IMR-90 (cell line): ENCODE results near the gene HHLA2. TPM values are rescaled to one million over a fixed set of nuclear protein-coding genes. Genes with fewer than 3 reads are reported as not detected.

Experiments
- ATAC-seq: fragments of 200-7000 bp; cut with Tn5 transposase; 2 replicates; pipeline ENCODE4 v1.9.1; 2020; ENCODE audit warnings: low read depth, mild to moderate bottlenecking, moderate library complexity
- BruUV-seq: library from RNA; stranded (reverse); fragments of 400-500 nt; replicated peaks from 2 replicates; lab custom pipeline; 2021; lab: Mats Ljungman, UMichigan
- CTCF ChIA-PET: fragments of 300-600 bp; formaldehyde crosslinking; extraction: SDS; loops from one replicate; lab custom pipeline; 2021; ENCODE audit warnings: antibody characterized with exemption; lab: Yijun Ruan, JAX
- POLR2A ChIA-PET: fragments of 300-600 bp; sonication (Branson Sonifier 250); formaldehyde crosslinking; loops from one replicate; lab custom pipeline; 2022; ENCODE audit warnings: antibody characterized with exemption; ENCODE audit not compliant: unreplicated experiment; lab: Charles Lee
- DNase-seq: peaks from one replicate; pipeline ENCODE4 v3.0.0; 2013
- H2AFZ ChIP-seq: replicated peaks from 2 replicates; pipeline ENCODE3; 2013; ENCODE audit warnings: low read length, mild to moderate bottlenecking; ENCODE audit not compliant: poor library complexity
- H2AK5ac ChIP-seq: 2 replicates; pipeline ENCODE4 v1.6.1; 2013; ENCODE audit warnings: low read depth, low read length, inconsistent platforms
- H2AK9ac ChIP-seq: replicated peaks from 2 replicates; pipeline ENCODE3; 2013; ENCODE audit warnings: mild to moderate bottlenecking, low read depth, low read length, moderate library complexity; ENCODE audit not compliant: poor library complexity
- H2BK120ac ChIP-seq: 2 replicates; pipeline ENCODE4 v1.6.1; 2013; ENCODE audit warnings: low read depth, low read length, inconsistent platforms
- H2BK15ac ChIP-seq: 3 replicates; pipeline ENCODE4 v1.6.1; 2013; ENCODE audit warnings: low read depth, low read length, inconsistent platforms
- H2BK20ac ChIP-seq: 2 replicates; pipeline ENCODE4 v1.6.1; 2013; ENCODE audit warnings: low read depth, mild to moderate bottlenecking, inconsistent platforms, low read length, moderate library complexity
- H2BK5ac ChIP-seq: 2 replicates; pipeline ENCODE4 v1.6.1; 2013; ENCODE audit warnings: mild to moderate bottlenecking, low read depth, low read length, inconsistent platforms; ENCODE audit not compliant: poor library complexity, severe bottlenecking
- H3K14ac ChIP-seq: replicated peaks from 2 replicates; pipeline ENCODE4 v1.6.1; 2013; ENCODE audit warnings: low read depth, low read length, inconsistent platforms
- H3K18ac ChIP-seq: 2 replicates; pipeline ENCODE4 v1.6.1; 2013; ENCODE audit warnings: low read depth, low read length, control low read depth
- H3K23ac ChIP-seq: 2 replicates; pipeline ENCODE4 v1.6.1; 2013; ENCODE audit warnings: low read depth, low read length, inconsistent platforms
- H3K27ac ChIP-seq: 2 replicates; pipeline ENCODE4 v1.5.1; 2013; ENCODE audit warnings: mild to moderate bottlenecking, control low read depth, low read length; ENCODE audit not compliant: insufficient read depth
- H3K27me3 ChIP-seq: 2 replicates; pipeline ENCODE4 v1.6.1; 2013; ENCODE audit warnings: low read length; ENCODE audit not compliant: control insufficient read depth, insufficient read depth
- H3K36me3 ChIP-seq: 2 replicates; pipeline ENCODE4 v1.6.1; 2013; ENCODE audit warnings: low read length, mixed read lengths; ENCODE audit not compliant: control insufficient read depth, insufficient read depth
- H3K4ac ChIP-seq: 2 replicates; pipeline ENCODE4 v1.6.1; 2013; ENCODE audit warnings: low read depth, low read length, inconsistent platforms
- H3K4me1 ChIP-seq: 2 replicates; pipeline ENCODE4 v1.6.1; 2013; ENCODE audit warnings: low read length, mixed read lengths; ENCODE audit not compliant: control insufficient read depth, insufficient read depth
- H3K4me2 ChIP-seq: 2 replicates; pipeline ENCODE4 v1.6.1; 2013; ENCODE audit warnings: low read depth, mild to moderate bottlenecking, control low read depth, low read length, moderate library complexity
- H3K4me3 ChIP-seq: 2 replicates; pipeline ENCODE4 v1.5.1; 2013; ENCODE audit warnings: low read depth, mild to moderate bottlenecking, control low read depth, low read length, moderate library complexity; ENCODE audit not compliant: insufficient read depth
- H3K56ac ChIP-seq: 2 replicates; pipeline ENCODE4 v1.6.1; 2013; ENCODE audit warnings: low read length, inconsistent platforms; ENCODE audit not compliant: insufficient read depth; ENCODE audit errors: extremely low read depth
- H3K79me1 ChIP-seq, 2 experiments: 2 replicates each; pipeline ENCODE4 v1.6.1; 2013; ENCODE audit warnings: low read length in 2 of 2, inconsistent platforms in 1 of 2, low read depth in 1 of 2
- H3K9ac ChIP-seq: 2 replicates; pipeline ENCODE4 v1.6.1; 2013; ENCODE audit warnings: low read depth, low read length, control low read depth
- H3K9me1 ChIP-seq: 2 replicates; pipeline ENCODE4 v1.6.1; 2013; ENCODE audit warnings: low read length, inconsistent platforms; ENCODE audit not compliant: insufficient read depth
- H3K9me3 ChIP-seq: 2 replicates; pipeline ENCODE4 v1.6.1; 2013; ENCODE audit warnings: low read length; ENCODE audit not compliant: control insufficient read depth, insufficient read depth
- H4K20me1 ChIP-seq: 2 replicates; pipeline ENCODE4 v1.6.1; 2013; ENCODE audit warnings: low read length, inconsistent platforms; ENCODE audit not compliant: insufficient read depth
- H4K5ac ChIP-seq: 2 replicates; pipeline ENCODE4 v1.6.1; 2013; ENCODE audit warnings: mild to moderate bottlenecking, low read depth, low read length, control low read depth
- H4K8ac ChIP-seq, 2 experiments: 2 replicates each; pipeline ENCODE4 v1.6.1; 2013; ENCODE audit warnings: low read depth in 2 of 2, low read length in 2 of 2, control low read depth in 1 of 2, inconsistent platforms in 1 of 2
- H4K91ac ChIP-seq: 2 replicates; pipeline ENCODE4 v1.6.1; 2013; ENCODE audit warnings: low read depth, low read length, inconsistent platforms; ENCODE audit not compliant: insufficient read depth
- CEBPB ChIP-seq: IDR thresholded peaks from 2 replicates; pipeline ENCODE4 v1.6.1; 2012; ENCODE audit warnings: low read depth, low read length, improper control_type of control experiment
- RAD21 ChIP-seq: IDR thresholded peaks from 2 replicates; pipeline ENCODE4 v1.6.1; 2012; ENCODE audit warnings: low read length, improper control_type of control experiment
- RFX5 ChIP-seq: IDR thresholded peaks from 2 replicates; pipeline ENCODE4 v1.8.0; 2012; ENCODE audit warnings: low read depth, mild to moderate bottlenecking, low read length, moderate library complexity
- WGBS, 2 experiments: methylation state at CpG; one replicate each; pipeline versions ENCODE4 v1.1.5 to v1.1.7; 2013; ENCODE audit warnings: missing lambda C conversion rate in 2 of 2; ENCODE audit not compliant: insufficient read length in 1 of 2; ENCODE audit errors: extremely low coverage in 2 of 2; 5-methylcytosine and 5-hydroxymethylcytosine counted together
- dilution Hi-C: fragments of 300-500 bp; cut with HindIII; formaldehyde crosslinking; loops from one replicate; pipeline ENCODE4 v1.14.3; 2018; ENCODE audit warnings: low sequenced_read_pairs; ENCODE audit not compliant: unreplicated experiment
- in situ Hi-C: fragments of 300-500 bp; cut with MboI; formaldehyde crosslinking; loops from 3 replicates; pipeline ENCODE4 v1.14.3; 2019; ENCODE audit warnings: low sequenced_read_pairs, inconsistent platforms, mixed read lengths
- intact Hi-C: fragments of 100-400 bp; cut with micrococcal nuclease; formaldehyde crosslinking; loops from 2 replicates; pipeline ENCODE4 v1.10.0; 2022
- polyA plus RNA-seq, 3 experiments: library from polyadenylated mRNA; depleted of rRNA; stranded (reverse); fragments of >200 nt; gene quantifications; 2 replicates each; pipeline ENCODE4 v1.2.3, GENCODE V29; 2012; ENCODE audit warnings: low replicate concordance in 1 of 3
- total RNA-seq: library from RNA; depleted of rRNA; stranded (reverse); fragments of >200 nt; gene quantifications from 2 replicates; pipeline ENCODE4 v1.2.3, GENCODE V29; 2012
- TF ChIP-seq, protein P1 (sequence below): conservative IDR thresholded peaks from 2 replicates; pipeline ENCODE4 v1.5.1; 2012; ENCODE audit warnings: mild to moderate bottlenecking, low read depth, low read length, improper control_type of control experiment

Gene HHLA2
- total and polyA plus RNA-seq, 2 of the 4 experiments (the other 2 are of a cell fraction) = not detected

DNA sequence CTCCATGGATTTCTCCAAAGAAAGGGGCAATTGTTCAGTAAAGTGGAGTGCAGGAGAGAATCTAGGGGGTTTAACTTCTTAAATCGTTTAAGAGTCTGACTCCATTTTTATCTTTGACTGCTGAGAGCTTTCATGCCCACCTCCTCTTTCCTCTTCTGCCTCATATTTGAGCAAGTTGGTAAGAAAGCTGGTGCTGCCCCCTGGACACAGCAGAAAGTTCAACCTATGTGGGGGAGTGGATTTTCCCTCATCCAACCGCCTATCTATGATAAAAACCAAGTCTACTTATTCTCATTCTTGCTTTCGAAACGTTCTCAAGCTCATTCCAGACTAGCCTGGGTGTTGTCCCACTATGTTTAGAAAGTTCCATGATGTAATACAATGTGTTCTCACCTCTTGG, 26.0 kb downstream of the HHLA2 start:
- Histone ChIP-seq H2BK15ac (no peak overlapping the region), H3K79me1 (no peaks in the 10 kb centered on the region), H2AFZ (no peak overlapping the region), H3K4ac (no peak overlapping the region), H3K27me3 (no peaks in the 10 kb centered on the region; the same call in 1 of the 2 replicates), H3K9me3 (no peaks in the 10 kb centered on the region), H2AK5ac (no peak overlapping the region), H3K27ac (no peak overlapping the region), H3K23ac (no peak overlapping the region), H4K20me1 (no peaks in the 10 kb centered on the region), H3K4me1 (no peaks in the 10 kb centered on the region), H3K56ac (no peak overlapping the region), H3K14ac (no peak overlapping the region), H3K36me3 (no peaks in the 10 kb centered on the region), H3K4me2 (no peak overlapping the region), H2BK120ac (no peak overlapping the region), H4K8ac (no peak overlapping the region), H2BK20ac (no peak overlapping the region), H4K91ac (no peak overlapping the region), H3K18ac (no peak overlapping the region), H2BK5ac (no peak overlapping the region), H3K9me1 (no peaks in the 10 kb centered on the region), H3K9ac (no peak overlapping the region), H2AK9ac (no peak overlapping the region), H3K4me3 (no peak overlapping the region), H4K5ac (no peak overlapping the region)
- CTCF ChIA-PET = no interaction called here
- DNase-seq = no peak
- POLR2A ChIA-PET = no interaction called here
- TF ChIP-seq, protein P1, sequence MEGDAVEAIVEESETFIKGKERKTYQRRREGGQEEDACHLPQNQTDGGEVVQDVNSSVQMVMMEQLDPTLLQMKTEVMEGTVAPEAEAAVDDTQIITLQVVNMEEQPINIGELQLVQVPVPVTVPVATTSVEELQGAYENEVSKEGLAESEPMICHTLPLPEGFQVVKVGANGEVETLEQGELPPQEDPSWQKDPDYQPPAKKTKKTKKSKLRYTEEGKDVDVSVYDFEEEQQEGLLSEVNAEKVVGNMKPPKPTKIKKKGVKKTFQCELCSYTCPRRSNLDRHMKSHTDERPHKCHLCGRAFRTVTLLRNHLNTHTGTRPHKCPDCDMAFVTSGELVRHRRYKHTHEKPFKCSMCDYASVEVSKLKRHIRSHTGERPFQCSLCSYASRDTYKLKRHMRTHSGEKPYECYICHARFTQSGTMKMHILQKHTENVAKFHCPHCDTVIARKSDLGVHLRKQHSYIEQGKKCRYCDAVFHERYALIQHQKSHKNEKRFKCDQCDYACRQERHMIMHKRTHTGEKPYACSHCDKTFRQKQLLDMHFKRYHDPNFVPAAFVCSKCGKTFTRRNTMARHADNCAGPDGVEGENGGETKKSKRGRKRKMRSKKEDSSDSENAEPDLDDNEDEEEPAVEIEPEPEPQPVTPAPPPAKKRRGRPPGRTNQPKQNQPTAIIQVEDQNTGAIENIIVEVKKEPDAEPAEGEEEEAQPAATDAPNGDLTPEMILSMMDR = 0 out of 2 replicates have a peak, but pooled peaks have one; percentile 24
- TF ChIP-seq RFX5 (no peak), RAD21 (0 out of 2 replicates have a peak, but pooled peaks have one; percentile 7), CEBPB (no peak)
- ATAC-seq = no peak
- no CpG with 5 or more reads among the region's 4 CpGs for WGBS, 2 experiments
- BruUV-seq = no TSS peak
- dilution Hi-C loops (no loop called here), in situ Hi-C loops (no loop called here), intact Hi-C loops (no loop called here)
